ENCODE results near the gene KYAT1. TPM values are rescaled to one million over a fixed set of nuclear protein-coding genes. Genes with fewer than 3 reads are reported as not detected.

KYAT1 gene
- 1 to 10 TPM; 5.1 to 5.5 TPM for total RNA-seq
- long read RNA-seq, donor 1, partial matches to known transcripts: 4 of 7 reads
- long read RNA-seq, donor 1, other reads (novel, unspliced or antisense): 2 of 7 reads
- long read RNA-seq, donor 2, transcript KYAT1-201 (13 exons, 1,903 nt): major isoform, 7 of 11 reads
- long read RNA-seq, donor 2, partial matches to known transcripts: 1 of 11 reads
- long read RNA-seq, donor 2, other reads (novel, unspliced or antisense): 3 of 11 reads

GRCh38 chr9:128881884-128882676 lies at the start of gene KYAT1, which contains the start of gene LRRC8A:
KYAT1 (minus strand) TSS chr9:128881950; CDS start chr9:128845405, 36,545 bp downstream.
LRRC8A (plus strand) TSS chr9:128882133; CDS start chr9:128907165, 25,032 bp downstream.
- intact Hi-C loops (cut with DNase I): loop anchor here in 1 of 2 donors (2.0 kb wide), 1 partner anchor 41 kb away; no protein-coding TSS in a partner anchor
- DNase-seq (ENCODE audit: low spot score): peak; percentile 99

DNA sequence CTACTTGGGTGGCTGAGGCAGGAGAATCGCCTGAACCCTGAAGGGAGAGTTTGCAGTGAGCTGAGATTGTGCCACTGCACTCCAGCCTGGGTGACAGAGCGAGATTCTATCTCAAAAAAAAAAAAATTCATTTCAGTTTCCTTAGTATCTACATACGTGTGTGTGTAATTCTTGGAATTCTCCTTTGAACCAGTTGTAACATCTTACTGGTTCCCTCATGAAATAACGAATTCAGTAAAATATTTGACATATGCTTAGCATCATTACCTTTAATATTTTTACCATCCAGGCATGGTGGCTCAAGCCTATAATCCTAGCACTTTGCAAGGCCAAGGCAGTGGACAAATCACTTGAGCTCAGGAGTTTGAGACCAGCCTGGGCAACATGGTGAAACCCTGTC lies 47.8 kb upstream of the KYAT1 start:
- intact Hi-C loops (cut with DNase I): loop anchor here in 1 of 2 donors (5.0 kb wide), 1 partner anchor 67 kb away; no protein-coding TSS in a partner anchor
- no peak for DNase-seq (ENCODE audit: low spot score)

GRCh38 chr9:128928624-128929023 lies 46.9 kb upstream of the KYAT1 start:
- intact Hi-C loops (cut with DNase I): loop anchor here in 1 of 2 donors (5.0 kb wide), 1 partner anchor 66 kb away; no protein-coding TSS in a partner anchor
- DNase-seq (ENCODE audit: low spot score): no peak

DNA sequence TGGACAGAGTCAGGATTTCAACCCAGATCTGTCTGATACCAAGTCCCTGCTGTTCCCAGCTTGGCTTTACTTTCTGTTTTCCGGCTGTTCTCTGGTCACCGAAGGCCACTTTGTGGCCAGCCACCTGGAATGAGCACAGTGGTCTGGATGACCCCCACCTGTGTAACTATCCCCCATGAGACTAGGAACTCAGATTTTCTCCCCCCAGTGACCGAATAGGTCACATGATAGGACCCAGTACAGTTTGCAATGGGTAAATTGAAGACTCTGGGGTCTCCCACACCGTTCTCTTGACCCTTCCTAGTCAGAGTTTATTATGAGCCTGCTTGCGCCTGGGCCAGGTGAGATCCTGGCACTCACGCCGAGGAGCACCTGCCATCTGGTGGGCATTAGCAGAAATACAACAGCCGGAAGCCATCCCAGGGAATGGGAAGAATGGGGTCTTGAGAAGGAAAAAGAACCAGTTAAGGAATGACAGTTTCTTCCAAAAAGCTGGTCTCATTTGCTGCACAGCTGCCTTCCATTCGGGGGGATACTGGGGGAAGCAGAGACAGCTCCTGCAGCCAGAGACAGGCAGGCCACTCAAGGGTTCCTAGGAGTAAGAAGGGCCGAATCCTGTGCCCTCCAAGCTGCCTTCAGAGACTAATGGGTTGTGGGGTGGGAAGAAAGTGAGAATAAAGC lies 46.1 kb upstream of the KYAT1 start:
- intact Hi-C loops (cut with DNase I): loop anchor here (2.0 to 5.0 kb wide), 2 partner anchors 65 to 66 kb away; no protein-coding TSS in a partner anchor
- DNase-seq (ENCODE audit: low spot score): no peak

GRCh38 chr9:128923493-128923883 lies 41.7 kb upstream of the KYAT1 start:
- no peak for DNase-seq (ENCODE audit: low spot score)
- intact Hi-C loops (cut with DNase I): loop anchor here in 1 of 2 donors (2.0 kb wide), 1 partner anchor 41 kb away; the partner anchor contains the start of gene LRRC8A

DNA sequence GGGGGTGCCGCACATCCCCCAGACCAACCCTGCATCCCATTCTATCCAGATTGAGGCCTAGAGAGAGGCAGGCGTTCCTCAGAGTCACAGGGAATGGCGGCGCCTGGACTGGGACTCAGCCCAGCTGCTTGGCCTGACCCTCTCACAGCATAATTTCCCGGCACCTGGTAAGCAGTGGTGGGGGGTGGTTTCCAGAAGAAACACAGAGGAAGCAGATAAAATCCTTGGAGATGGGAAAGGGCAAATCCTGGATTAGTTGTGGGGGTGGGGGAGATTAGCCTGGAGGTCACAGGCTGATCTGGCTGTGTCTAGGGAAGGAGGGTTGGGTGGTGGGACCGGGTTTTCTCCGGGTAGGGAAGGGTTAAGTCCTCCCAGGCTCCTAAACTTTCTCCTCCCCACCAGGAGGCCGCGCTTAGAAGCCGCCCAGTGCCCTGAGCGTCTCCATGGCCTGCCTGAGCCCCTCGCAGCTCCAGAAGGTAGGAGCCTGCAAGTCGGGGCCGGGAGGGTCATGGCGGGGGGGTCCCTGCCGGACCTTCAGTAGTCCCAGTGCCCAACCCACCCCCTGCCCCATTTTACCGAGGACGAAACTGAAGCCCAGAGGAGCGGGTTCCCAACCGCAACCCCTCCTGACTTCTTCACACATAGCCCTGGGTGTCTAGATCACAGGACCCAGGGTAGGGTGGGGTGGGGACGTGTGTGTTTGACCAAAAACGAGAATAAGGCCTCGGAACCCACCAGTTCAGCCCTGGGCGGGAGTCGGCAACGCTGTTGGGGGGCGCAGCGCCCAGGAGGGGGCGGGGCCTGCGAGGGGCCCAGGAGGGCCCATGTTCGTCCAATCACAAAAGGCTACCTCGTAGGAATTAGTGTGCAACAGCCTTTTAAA lies 40.4 kb upstream of the KYAT1 start:
- intact Hi-C loops (cut with DNase I): loop anchor here in 1 of 2 donors (2.0 kb wide), 1 partner anchor 39 kb away; the partner anchor contains the start of gene LRRC8A
- no peak for DNase-seq (ENCODE audit: low spot score)

DNA sequence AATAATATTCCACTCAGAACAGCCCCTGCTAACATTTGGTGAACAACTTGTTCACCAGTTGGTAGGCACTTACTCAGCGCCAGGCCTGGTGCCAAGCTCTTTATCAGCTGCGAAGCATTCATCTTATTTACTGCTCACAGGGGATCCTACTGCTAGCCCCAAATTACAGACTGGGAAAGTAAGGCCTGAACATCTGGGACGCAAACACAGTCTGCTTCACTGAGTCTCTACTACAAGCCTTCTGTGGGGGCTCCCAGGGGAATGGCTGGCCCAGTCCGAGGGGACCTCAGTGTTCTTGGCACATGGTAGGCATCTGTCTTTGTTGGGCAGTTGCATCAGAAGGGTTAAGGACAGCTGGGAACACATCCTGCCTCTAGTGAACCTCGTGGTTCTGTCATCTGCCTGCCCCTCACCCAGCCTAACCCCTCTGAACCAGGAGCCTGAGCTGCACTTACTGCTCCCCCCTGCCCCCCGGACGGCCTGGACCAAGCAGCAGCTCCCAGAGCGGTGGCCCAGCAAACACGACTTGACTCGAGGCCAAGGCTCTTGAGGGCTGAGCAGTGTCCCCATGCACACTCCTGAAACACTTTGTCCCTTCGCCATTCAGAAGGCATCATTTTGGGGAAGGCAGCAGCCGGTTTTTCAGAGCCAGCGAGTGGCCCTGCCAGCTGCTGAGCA lies 38.8 kb upstream of the KYAT1 start, which contains the start of gene PHYHD1:
Gene PHYHD1, plus strand, starts transcription at position 602 of the 678 bp plus-strand sequence. CDS start 1,342 bp downstream, outside the sequence.
- intact Hi-C loops (cut with DNase I): no loop called here

GRCh38 chr9:128919402-128920089 lies 37.8 kb upstream of the KYAT1 start:
- no peak for DNase-seq (ENCODE audit: low spot score)
- intact Hi-C loops (cut with DNase I): no loop called here

More for the DNA sequence above, 38.8 kb upstream of the KYAT1 start, which contains the start of gene PHYHD1:
- peak; percentile 90 for DNase-seq (ENCODE audit: low spot score)

- intact Hi-C loops (cut with DNase I): no loop called here
- no peak for DNase-seq (ENCODE audit: low spot score)
These were observed 37.2 kb upstream of the KYAT1 start for GRCh38 chr9:128918921-128919320.

GRCh38 chr9:128917151-128917849 lies 35.5 kb upstream of the KYAT1 start:
- intact Hi-C loops (cut with DNase I): no loop called here
- peak; percentile 92 for DNase-seq (ENCODE audit: low spot score)

DNA sequence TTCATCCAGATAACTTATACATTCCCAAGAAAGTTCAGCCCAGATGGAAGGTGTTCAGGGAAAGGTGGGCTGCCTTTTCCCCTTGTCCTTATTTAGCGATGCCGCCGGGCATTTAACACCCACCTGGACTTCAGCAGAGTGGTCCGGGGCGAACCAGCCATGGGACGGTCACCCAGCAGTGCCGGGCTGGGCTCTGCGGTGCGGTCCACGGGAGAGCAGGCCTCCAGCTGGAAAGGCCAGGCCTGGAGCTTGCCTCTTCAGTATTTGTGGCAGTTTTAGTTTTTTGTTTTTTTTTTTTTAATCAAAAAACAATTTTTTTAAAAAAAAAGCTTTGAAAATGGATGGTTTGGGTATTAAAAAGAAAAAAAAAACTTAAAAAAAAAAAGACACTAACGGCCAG lies 35.0 kb upstream of the KYAT1 start:
- DNase-seq (ENCODE audit: low spot score): no peak
- intact Hi-C loops (cut with DNase I): no loop called here

- DNase-seq (ENCODE audit: low spot score): peak; percentile 91
- intact Hi-C loops (cut with DNase I): no loop called here
These were observed 34.5 kb upstream of the KYAT1 start for GRCh38 chr9:128916204-128916603.

- no peak for DNase-seq (ENCODE audit: low spot score)
- intact Hi-C loops (cut with DNase I): no loop called here
These were observed 32.4 kb upstream of the KYAT1 start for GRCh38 chr9:128913995-128914772.

- intact Hi-C loops (cut with DNase I): no loop called here
- no peak for DNase-seq (ENCODE audit: low spot score)
These were observed 31.5 kb upstream of the KYAT1 start for GRCh38 chr9:128913048-128913900.

- no peak for DNase-seq (ENCODE audit: low spot score)
- intact Hi-C loops (cut with DNase I): no loop called here
These were observed 30.6 kb upstream of the KYAT1 start for GRCh38 chr9:128912270-128912853.

Measured in posterior vena cava (tissue), 2 donors.